Measurements from ENCODE around the gene FOLR1.
"Not testable (repeated sequence)": the region's sequence is repeated elsewhere in the genome, so short reads cannot be mapped to it uniquely, and the experiment has no call there.

- not testable (repeated sequence) for TF ChIP-seq POLR2A (IDR thresholded peaks at IDR 0.05; ENCODE audit: low read depth); CTCF (IDR thresholded peaks at IDR 0.05)
These were observed 27.8 kb upstream of the FOLR1 start for GRCh38 chr11:72164187-72164586.

Data from esophagus muscularis mucosa (tissue), 3 donors.